Breast epithelium (tissue), 4 donors: Measurements from ENCODE around the gene INVS. TPM values are rescaled to one million over a fixed set of nuclear protein-coding genes. Genes with fewer than 3 reads are reported as not detected.

Experiments
- DNase-seq, 2 donors: peaks; one replicate each; pipeline ENCODE4 v3.0.0-alpha.2; 2019; ENCODE audit warnings: low spot score in 2 of 2
- H3K27ac ChIP-seq, 2 donors: fragments of 200-600 bp; sonication (generic) in 1 of 2; one replicate each; pipeline ENCODE4 v1.5.1; 2016 to 2019; ENCODE audit warnings: mild to moderate bottlenecking in 1 of 2
- H3K27me3 ChIP-seq, 2 donors: fragments of 200-600 bp; sonication (generic) in 1 of 2; one replicate each; pipeline versions ENCODE4 v1.5.1 to v1.6.0; 2017 to 2019; ENCODE audit warnings: control low read depth in 1 of 2, mild to moderate bottlenecking in 1 of 2
- H3K36me3 ChIP-seq: fragments of 200-600 bp; one replicate; pipeline ENCODE4 v1.5.1; 2019
- H3K4me1 ChIP-seq, 2 donors: fragments of 200-600 bp; sonication (generic); one replicate each; pipeline ENCODE4 v1.5.1; 2016 to 2019; ENCODE audit warnings: control low read depth in 1 of 2
- H3K4me3 ChIP-seq, 3 donors: fragments of 200-600 bp; sonication (generic); 1 replicate in 2 of 3; 2 replicates in 1 of 3; pipeline ENCODE4 v1.5.1; 2016 to 2019; ENCODE audit warnings: mild to moderate bottlenecking in 3 of 3, moderate library complexity in 2 of 3
- H3K9me3 ChIP-seq, 2 donors: fragments of 200-600 bp; sonication (generic) in 1 of 2; one replicate each; pipeline ENCODE4 v1.5.1; 2016 to 2019; ENCODE audit warnings: control low read depth in 1 of 2
- CTCF ChIP-seq, 3 donors: fragments of 450-650 bp; IDR thresholded peaks; one replicate each; pipeline ENCODE4 v1.5.1; 2016 to 2017; ENCODE audit warnings: antibody characterized with exemption in 3 of 3, mild to moderate bottlenecking in 3 of 3, moderate library complexity in 3 of 3
- POLR2A ChIP-seq: fragments of 450-650 bp; IDR thresholded peaks from one replicate; pipeline ENCODE4 v1.6.1; 2016; ENCODE audit warnings: antibody characterized with exemption, mild to moderate bottlenecking, moderate library complexity
- POLR2AphosphoS5 ChIP-seq, 3 donors: sonication (generic); formaldehyde crosslinking; IDR thresholded peaks; one replicate each; pipeline ENCODE4 v1.6.1; 2017; ENCODE audit warnings: antibody characterized with exemption in 3 of 3
- intact Hi-C: fragments of 100-400 bp; cut with DNase I; formaldehyde crosslinking; loops from one replicate; pipeline ENCODE4 v1.15.1; 2023; ENCODE audit warnings: low total_unique reads
- total RNA-seq, 3 donors: library from RNA; depleted of rRNA; stranded (reverse); fragments of >200 nt; gene quantifications; one replicate each; pipeline ENCODE4 v1.1.0, GENCODE V29; 2016

The INVS gene
- total RNA-seq, 3 donors from 2014 or later: 30.7 to 36.0 (median 34.7) TPM

- DNase-seq: no peak
- Histone ChIP-seq H3K27ac (no peak overlapping the region), H3K27me3 (no peaks in the 10 kb centered on the region), H3K4me1 (no peaks in the 10 kb centered on the region), H3K9me3 (peaks cover 0 to 16% of the 10 kb centered on the region in 2 donors), H3K36me3 (peaks cover 4% of the 10 kb centered on the region), H3K4me3 (no peak overlapping the region)
- intact Hi-C loops: no loop called here
- no peak for TF ChIP-seq POLR2A
- no peak for TF ChIP-seq CTCF (IDR thresholded peaks at IDR 0.05)
- TF ChIP-seq POLR2AphosphoS5 (IDR thresholded peaks at IDR 0.05): no peak
These were observed 182.8 kb downstream of the INVS start for GRCh38 chr9:100281676-100282387.

GRCh38 chr9:100282388-100282719, 183.3 kb downstream of the INVS start:
- TF ChIP-seq POLR2A (no peak), POLR2AphosphoS5 (IDR thresholded peaks at IDR 0.05) (no peak), CTCF (IDR thresholded peaks at IDR 0.05) (no peak)
- peaks cover 0 to 19% of the 10 kb centered on the region in 2 donors for H3K9me3 ChIP-seq
- intact Hi-C loops: no loop called here
- H3K36me3 ChIP-seq: peaks cover 9% of the 10 kb centered on the region
- no peak overlapping the region for H3K27ac ChIP-seq
- no peaks in the 10 kb centered on the region for H3K4me1 ChIP-seq
- H3K4me3 ChIP-seq: no peak overlapping the region
- no peak for DNase-seq
- no peaks in the 10 kb centered on the region for H3K27me3 ChIP-seq

- intact Hi-C loops: no loop called here
- Histone ChIP-seq H3K4me1 (no peaks in the 10 kb centered on the region), H3K4me3 (no peak overlapping the region), H3K27me3 (no peaks in the 10 kb centered on the region), H3K9me3 (peaks cover 8 to 28% of the 10 kb centered on the region in 2 donors), H3K36me3 (peaks cover 9% of the 10 kb centered on the region), H3K27ac (no peak overlapping the region)
- no peak for DNase-seq
- TF ChIP-seq POLR2AphosphoS5 (IDR thresholded peaks at IDR 0.05): no peak
- no peak for TF ChIP-seq POLR2A
- TF ChIP-seq CTCF (IDR thresholded peaks at IDR 0.05): no peak
These were observed 185.2 kb downstream of the INVS start for GRCh38 chr9:100284247-100284646.

GRCh38 chr9:100285080-100285479, 186.0 kb downstream of the INVS start:
- no peak for TF ChIP-seq POLR2AphosphoS5 (IDR thresholded peaks at IDR 0.05)
- TF ChIP-seq CTCF (IDR thresholded peaks at IDR 0.05): no peak
- TF ChIP-seq POLR2A: no peak
- no peak overlapping the region for H3K4me3 ChIP-seq
- H3K27ac ChIP-seq: no peak overlapping the region
- no peak for DNase-seq
- peaks cover 9% of the 10 kb centered on the region for H3K36me3 ChIP-seq
- no peaks in the 10 kb centered on the region for H3K4me1 ChIP-seq
- H3K9me3 ChIP-seq: peaks cover 8 to 28% of the 10 kb centered on the region in 2 donors
- no peaks in the 10 kb centered on the region for H3K27me3 ChIP-seq
- intact Hi-C loops: no loop called here

GRCh38 chr9:100285601-100286000, 186.6 kb downstream of the INVS start:
- no peak overlapping the region for H3K4me3 ChIP-seq
- H3K9me3 ChIP-seq: peaks cover 8 to 28% of the 10 kb centered on the region in 2 donors
- no peaks in the 10 kb centered on the region for H3K4me1 ChIP-seq
- no peak for DNase-seq
- TF ChIP-seq POLR2AphosphoS5 (IDR thresholded peaks at IDR 0.05) (no peak), CTCF (IDR thresholded peaks at IDR 0.05) (no peak), POLR2A (no peak)
- H3K27ac ChIP-seq: no peak overlapping the region
- intact Hi-C loops: no loop called here
- H3K27me3 ChIP-seq: no peaks in the 10 kb centered on the region
- H3K36me3 ChIP-seq: peaks cover 9% of the 10 kb centered on the region
